NCI-H524 (cell line): Measurements from ENCODE around the gene EOMES.
A peak's percentile ranks its signal among the peaks of the same experiment; 100 is the strongest.
"Not testable (repeated sequence)": the region's sequence is repeated elsewhere in the genome, so short reads cannot be mapped to it uniquely, and the experiment has no call there.

Source experiments
- DNase-seq, 2 experiments: peaks; one replicate each; lab custom pipeline; 2025; lab: John Stamatoyannopoulos, UW

EOMES gene

GRCh38 chr3:27721717-27722564 is at the start of gene EOMES:
EOMES (minus strand) TSS chr3:27722323; CDS start chr3:27722294, 29 bp downstream.
- peak; percentile 79 to 88 for DNase-seq

DNA sequence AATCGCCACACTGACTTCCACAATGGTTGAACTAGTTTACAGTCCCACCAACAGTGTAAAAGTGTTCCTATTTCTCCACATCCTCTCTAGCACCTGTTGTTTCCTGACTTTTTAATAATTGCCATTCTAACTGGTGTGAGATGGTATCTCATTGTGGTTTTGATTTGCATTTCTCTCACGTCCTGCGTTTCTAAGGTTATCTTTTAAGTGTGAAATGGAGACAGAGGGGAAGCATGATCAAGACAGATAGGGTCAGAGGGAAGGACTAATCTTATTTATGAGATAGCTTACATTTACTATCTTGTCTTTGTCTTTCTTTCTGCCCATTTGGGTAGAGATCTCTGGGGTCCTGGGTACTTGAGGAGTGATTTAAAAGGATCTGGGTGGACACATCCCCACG is 48.3 kb upstream of the EOMES start:
- not testable (repeated sequence) for DNase-seq

- no peak for DNase-seq
These were observed 44.9 kb upstream of the EOMES start for GRCh38 chr3:27767000-27767399.

DNA sequence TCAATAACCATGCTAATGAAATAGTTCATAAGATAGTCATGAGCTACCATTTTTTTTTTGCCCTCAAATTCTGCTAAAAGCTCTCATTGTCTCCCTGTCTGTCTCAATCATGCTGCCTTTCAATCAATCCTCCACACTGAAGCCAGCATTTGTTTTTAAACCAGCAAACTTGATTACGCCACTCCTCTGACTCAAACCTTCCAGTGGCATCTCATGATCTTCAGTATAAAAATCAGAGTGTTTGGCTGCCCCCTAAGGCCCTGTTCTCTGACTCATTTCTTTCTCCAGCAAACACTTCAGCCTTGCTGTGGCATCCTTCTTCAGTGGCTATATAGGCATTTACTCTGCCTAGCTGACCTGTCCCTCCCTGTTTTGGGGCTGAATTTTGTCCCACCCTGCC is 36.0 kb upstream of the EOMES start:
- no peak for DNase-seq

- no peak for DNase-seq
These were observed 34.8 kb upstream of the EOMES start for GRCh38 chr3:27756877-27757276.

DNA sequence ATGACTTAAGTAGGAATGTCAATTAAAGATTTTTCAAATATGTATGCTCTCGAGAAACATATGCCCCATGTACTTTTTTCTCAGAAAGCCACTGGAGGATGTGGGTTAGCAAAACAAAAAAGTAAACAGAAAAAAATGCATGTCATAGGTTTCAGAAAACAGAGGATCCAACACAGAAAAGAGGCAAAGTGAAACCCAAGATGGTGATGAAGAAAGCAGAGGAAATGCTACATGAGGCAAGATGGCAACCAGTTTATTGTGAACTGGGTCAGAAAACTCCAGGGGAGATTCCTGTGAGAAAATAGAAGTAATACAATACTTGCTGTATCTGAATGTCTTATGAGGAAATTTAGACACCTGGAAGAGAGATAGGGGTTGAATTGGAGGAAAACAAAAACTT is 30.8 kb upstream of the EOMES start:
- DNase-seq = no peak

- DNase-seq = no peak
These were observed 27.5 kb upstream of the EOMES start for GRCh38 chr3:27749643-27750042.

- DNase-seq = peak; percentile 83 to 92
These were observed 24.7 kb upstream of the EOMES start for GRCh38 chr3:27746838-27747237.

DNA sequence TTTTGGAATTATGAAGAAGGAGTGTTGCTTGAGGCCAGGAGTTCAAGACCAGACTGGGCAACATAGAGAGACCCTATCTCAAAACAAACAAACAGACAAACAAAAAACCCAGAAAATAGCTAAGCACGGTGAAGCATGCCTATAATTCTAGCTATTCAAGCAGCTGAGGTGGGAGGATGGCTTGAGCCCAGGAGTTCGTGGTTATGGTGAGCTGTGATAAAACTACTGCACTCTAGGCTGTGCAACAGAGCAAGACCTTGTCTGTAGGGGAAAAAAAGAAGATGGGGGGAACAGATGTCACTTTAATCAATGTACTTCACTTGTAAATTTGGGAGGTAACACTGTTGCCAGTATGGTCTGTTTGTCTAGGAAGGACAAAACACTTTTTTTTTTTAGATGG is 18.7 kb upstream of the EOMES start:
- DNase-seq = no peak

DNA sequence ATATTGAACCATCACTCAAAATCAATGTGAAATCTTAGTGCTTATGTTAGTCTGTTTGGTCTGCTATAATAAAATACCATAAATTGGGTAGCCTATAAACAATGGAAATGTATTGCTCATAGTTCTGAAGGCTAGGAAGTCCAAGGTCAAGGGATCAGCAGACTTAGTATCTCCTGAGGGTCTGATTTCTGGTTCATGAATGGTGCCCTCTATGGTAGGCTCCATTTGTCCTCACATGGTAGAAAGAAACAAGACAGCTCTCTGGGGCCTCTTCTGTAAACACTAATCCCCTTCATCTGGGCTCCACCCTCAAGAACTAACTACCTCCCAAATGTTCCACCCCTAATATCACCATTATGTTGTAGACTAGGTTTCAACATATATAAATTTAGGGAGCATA is 15.0 kb upstream of the EOMES start:
- no peak for DNase-seq

DNA sequence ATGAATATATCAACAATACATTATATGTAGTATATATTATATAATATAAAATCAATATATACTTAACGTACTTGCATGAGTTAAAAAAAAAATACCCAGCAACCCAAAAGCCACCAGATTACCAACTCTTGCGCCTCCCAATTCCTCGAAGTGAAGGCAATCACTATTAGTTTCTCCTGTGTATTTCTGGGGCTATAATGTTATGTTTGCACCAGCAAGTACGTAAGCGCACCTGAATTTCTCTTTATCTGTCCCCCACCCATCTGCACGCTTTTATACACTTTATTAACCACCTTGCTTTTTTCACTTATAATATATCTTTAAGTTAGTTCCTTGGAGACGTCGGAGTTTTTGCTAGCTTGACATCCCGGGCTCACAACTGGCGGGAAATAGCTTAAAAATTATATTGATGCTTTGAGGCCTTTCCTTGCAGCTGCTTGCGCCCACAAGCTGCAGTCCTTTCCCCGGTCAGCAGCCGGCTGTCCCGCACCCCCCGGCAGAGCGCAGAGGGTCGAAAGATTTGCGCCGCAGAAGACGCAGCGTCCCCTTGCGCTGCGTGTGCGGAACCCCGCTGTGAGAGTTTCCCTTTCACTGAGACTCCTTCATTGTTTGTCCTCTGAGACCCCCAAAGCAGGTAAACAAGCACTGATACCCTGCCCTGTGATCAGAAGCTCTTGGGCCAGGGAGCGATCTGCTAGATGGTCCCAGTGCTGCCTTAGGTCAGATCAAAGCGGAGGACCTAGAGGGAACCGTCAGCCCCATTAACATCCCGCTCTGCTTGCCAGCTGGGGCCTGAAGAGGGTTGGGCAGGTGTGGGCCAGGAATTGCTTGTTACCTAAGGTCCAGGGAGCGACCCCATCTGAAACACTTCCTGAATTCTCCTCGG is 8.9 kb upstream of the EOMES start:
- DNase-seq = no peak

- peak in 1 of 2 experiments; percentile 15 for DNase-seq
These were observed 7.9 kb upstream of the EOMES start for GRCh38 chr3:27729748-27730611.

DNA sequence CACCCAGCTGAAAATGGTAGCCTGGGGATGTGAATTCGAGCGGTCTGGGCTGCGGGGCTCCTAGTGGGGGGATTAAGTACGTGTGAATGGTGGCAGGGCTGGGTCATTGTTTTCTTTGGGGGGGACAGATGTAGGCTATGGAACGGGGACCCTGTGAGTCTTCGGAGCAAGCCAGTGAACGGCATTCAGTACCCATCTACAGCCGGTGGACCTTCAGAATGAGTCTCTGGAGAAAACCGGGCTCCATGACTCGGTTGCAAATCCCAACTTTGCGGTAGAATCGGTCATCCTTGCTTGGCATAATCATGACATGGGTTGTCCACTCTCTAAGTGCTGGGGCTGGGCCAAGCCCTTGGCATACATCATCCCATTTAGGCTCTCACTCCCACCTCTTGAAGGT is 7.2 kb upstream of the EOMES start:
- no peak for DNase-seq

- peak; percentile 64 to 70 for DNase-seq
These were observed 6.3 kb upstream of the EOMES start for GRCh38 chr3:27728195-27729087.

DNA sequence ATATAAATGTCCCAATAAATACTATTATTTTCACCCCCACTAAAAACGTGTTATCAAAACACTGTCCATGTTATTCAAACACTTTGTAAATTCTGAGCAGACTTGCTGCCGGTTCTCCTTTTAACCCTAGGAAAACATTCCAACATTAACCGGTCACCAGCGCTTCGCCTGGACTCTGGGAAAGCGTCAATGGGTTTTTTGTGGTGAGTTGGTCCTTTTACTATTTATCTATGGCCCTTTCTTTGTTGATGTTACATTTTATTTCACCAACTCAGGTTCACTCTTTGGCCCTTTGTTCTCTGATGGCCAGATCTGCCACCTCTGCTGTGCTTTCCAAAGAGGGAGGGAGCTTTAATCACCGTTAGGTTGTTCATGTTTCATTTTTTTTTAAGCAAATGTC is 4.1 kb upstream of the EOMES start:
- no peak for DNase-seq

GRCh38 chr3:27724459-27725197 is 2.5 kb upstream of the EOMES start:
- peak in 1 of 2 experiments; percentile 44 for DNase-seq

- DNase-seq = peak in 1 of 2 experiments; percentile 28
These were observed 1.8 kb upstream of the EOMES start for GRCh38 chr3:27723815-27724458.

DNA sequence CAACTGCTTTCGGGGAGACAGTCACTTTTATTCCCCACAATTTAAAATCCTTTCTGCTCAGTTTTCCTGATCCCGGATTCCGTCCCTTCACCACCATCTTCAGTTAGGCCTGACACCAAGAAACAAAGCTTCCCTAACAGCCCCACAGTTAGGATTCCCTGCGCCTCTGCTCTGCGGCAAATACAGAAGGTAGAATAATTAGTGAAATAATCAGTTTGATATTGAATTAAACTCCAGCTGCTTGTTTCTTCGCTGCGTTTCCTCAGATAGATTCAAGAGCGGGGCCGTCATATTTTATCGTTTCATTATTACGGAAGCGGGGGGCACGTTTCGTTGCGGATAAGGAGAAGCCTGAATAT is 1.3 kb upstream of the EOMES start:
- no peak for DNase-seq

DNA sequence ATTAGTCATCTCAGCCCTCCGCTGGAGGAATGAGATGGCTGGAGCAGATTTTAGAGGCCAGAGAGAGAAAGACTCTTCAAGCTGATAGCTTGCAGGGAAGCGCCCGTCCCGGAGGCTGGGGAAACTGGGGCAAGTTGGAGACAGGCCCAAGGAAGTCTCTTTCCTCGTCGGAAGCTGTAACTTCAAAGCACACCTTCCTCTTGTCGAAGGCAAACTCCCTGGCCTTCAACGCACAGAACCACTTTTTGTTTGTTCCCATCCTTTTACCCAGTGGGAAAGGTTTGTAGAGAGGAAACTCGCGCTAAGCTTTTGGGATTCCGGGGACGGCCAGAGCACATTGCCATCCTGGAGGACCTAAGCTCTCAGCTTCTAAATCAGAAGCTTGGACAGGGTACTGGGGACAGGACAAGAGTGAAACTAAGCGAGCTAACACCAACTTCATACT is 900 bp upstream of the EOMES start:
- DNase-seq = peak in 1 of 2 experiments; percentile 26
